Adipocyte (in vitro differentiated cells): Measurements from ENCODE around the gene PGAP6.
"Not testable (repeated sequence)": the region's sequence is repeated elsewhere in the genome, so short reads cannot be mapped to it uniquely, and the experiment has no call there.

Experiments
- DNase-seq: peaks from one replicate; pipeline ENCODE4 v3.0.0-alpha.2; 2015; ENCODE audit warnings: low read depth
- H3K27me3 ChIP-seq: replicated peaks from 2 replicates; pipeline ENCODE4 v1.7.0; 2013; ENCODE audit warnings: mild to moderate bottlenecking, low read length, moderate library complexity; ENCODE audit not compliant: control insufficient read depth, insufficient read depth
- H3K36me3 ChIP-seq: 2 replicates; pipeline ENCODE4 v1.7.0; 2013; ENCODE audit warnings: low read length, mild to moderate bottlenecking, moderate library complexity; ENCODE audit not compliant: control insufficient read depth, insufficient read depth, severe bottlenecking
- H3K4me1 ChIP-seq: 2 replicates; pipeline ENCODE4 v1.7.0; 2013; ENCODE audit warnings: mild to moderate bottlenecking, low read length, moderate library complexity; ENCODE audit not compliant: control insufficient read depth, insufficient read depth
- H3K4me3 ChIP-seq: 2 replicates; pipeline ENCODE4 v1.7.0; 2013; ENCODE audit warnings: mild to moderate bottlenecking, low read length, moderate library complexity
- H3K9ac ChIP-seq: 2 replicates; pipeline ENCODE4 v1.7.0; 2013; ENCODE audit warnings: mild to moderate bottlenecking, low read length, moderate library complexity
- H3K9me3 ChIP-seq: 2 replicates; pipeline ENCODE4 v1.7.0; 2013; ENCODE audit warnings: mild to moderate bottlenecking, low read length, moderate library complexity; ENCODE audit not compliant: control insufficient read depth

PGAP6 gene

GRCh38 chr16:350203-350602 is 31.6 kb downstream of the PGAP6 start:
- Histone ChIP-seq H3K4me3 (no peak overlapping the region), H3K36me3 (peaks cover 11% of the 10 kb centered on the region), H3K9ac (no peak overlapping the region), H3K9me3 (no peaks in the 10 kb centered on the region), H3K4me1 (no peaks in the 10 kb centered on the region), H3K27me3 (no peaks in the 10 kb centered on the region)
- DNase-seq, result no peak

GRCh38 chr16:349211-349610 is 32.6 kb downstream of the PGAP6 start:
- no peak overlapping the region for H3K9ac ChIP-seq
- no peaks in the 10 kb centered on the region for H3K27me3 ChIP-seq
- no peak for DNase-seq
- no peak overlapping the region for H3K4me3 ChIP-seq
- H3K4me1 ChIP-seq, result no peaks in the 10 kb centered on the region
- no peaks in the 10 kb centered on the region for H3K9me3 ChIP-seq
- H3K36me3 ChIP-seq, result peaks cover 11% of the 10 kb centered on the region

- H3K4me1 ChIP-seq, H3K9ac ChIP-seq, H3K4me3 ChIP-seq, DNase-seq, H3K27me3 ChIP-seq, H3K9me3 ChIP-seq: not testable (repeated sequence)
- H3K36me3 ChIP-seq, result peaks cover 11% of the 10 kb centered on the region
Measured at GRCh38 chr16:348495-348894, 33.3 kb downstream of the PGAP6 start.

GRCh38 chr16:347203-347602 is 34.6 kb downstream of the PGAP6 start:
- no peak for DNase-seq
- Histone ChIP-seq H3K9me3 (no peaks in the 10 kb centered on the region), H3K4me3 (no peak overlapping the region), H3K9ac (no peak overlapping the region), H3K27me3 (no peaks in the 10 kb centered on the region), H3K36me3 (peaks cover 11% of the 10 kb centered on the region), H3K4me1 (no peaks in the 10 kb centered on the region)

- Histone ChIP-seq H3K36me3 (peaks cover 11% of the 10 kb centered on the region), H3K27me3 (no peaks in the 10 kb centered on the region), H3K9ac (no peak overlapping the region), H3K9me3 (no peaks in the 10 kb centered on the region), H3K4me3 (no peak overlapping the region), H3K4me1 (no peaks in the 10 kb centered on the region)
- DNase-seq, result no peak
Measured at GRCh38 chr16:346587-346986, 35.2 kb downstream of the PGAP6 start.

GRCh38 chr16:345772-346171 is 36.0 kb downstream of the PGAP6 start:
- Histone ChIP-seq H3K4me3 (no peak overlapping the region), H3K27me3 (no peaks in the 10 kb centered on the region), H3K9ac (no peak overlapping the region), H3K9me3 (no peaks in the 10 kb centered on the region), H3K36me3 (peaks cover 11% of the 10 kb centered on the region), H3K4me1 (no peaks in the 10 kb centered on the region)
- no peak for DNase-seq

GRCh38 chr16:342455-343213 is 39.1 kb downstream of the PGAP6 start:
- Histone ChIP-seq H3K27me3 (no peaks in the 10 kb centered on the region), H3K4me3 (no peak overlapping the region), H3K36me3 (peaks cover 11% of the 10 kb centered on the region), H3K9ac (no peak overlapping the region), H3K4me1 (no peaks in the 10 kb centered on the region), H3K9me3 (no peaks in the 10 kb centered on the region)
- DNase-seq, result no peak

- not testable (repeated sequence) for H3K4me1 ChIP-seq, H3K9me3 ChIP-seq, H3K27me3 ChIP-seq, H3K9ac ChIP-seq, H3K4me3 ChIP-seq, DNase-seq
- H3K36me3 ChIP-seq, result peaks cover 11% of the 10 kb centered on the region
Measured at GRCh38 chr16:341974-342336, 39.8 kb downstream of the PGAP6 start.

- H3K9ac ChIP-seq, H3K4me3 ChIP-seq, H3K27me3 ChIP-seq, H3K9me3 ChIP-seq, DNase-seq, H3K4me1 ChIP-seq, H3K36me3 ChIP-seq: not testable (repeated sequence)
Measured at GRCh38 chr16:341095-341973, 40.4 kb downstream of the PGAP6 start.

- no peaks in the 10 kb centered on the region for H3K27me3 ChIP-seq
- H3K4me3 ChIP-seq, result no peak overlapping the region
- DNase-seq, result no peak
- H3K9ac ChIP-seq, result no peak overlapping the region
- no peaks in the 10 kb centered on the region for H3K4me1 ChIP-seq
- peaks cover under 1% of the 10 kb centered on the region for H3K36me3 ChIP-seq
- H3K9me3 ChIP-seq, result no peaks in the 10 kb centered on the region
Measured at GRCh38 chr16:340370-341091, 41.2 kb downstream of the PGAP6 start.

- H3K27me3 ChIP-seq, result no peaks in the 10 kb centered on the region
- H3K4me1 ChIP-seq, result no peaks in the 10 kb centered on the region
- no peak overlapping the region for H3K9ac ChIP-seq
- no peak overlapping the region for H3K4me3 ChIP-seq
- no peaks in the 10 kb centered on the region for H3K9me3 ChIP-seq
- no peaks in the 10 kb centered on the region for H3K36me3 ChIP-seq
- no peak for DNase-seq
Measured at GRCh38 chr16:339680-340079, 42.1 kb downstream of the PGAP6 start.
